Ishikawa (cell line): ENCODE measurements around the gene PTBP3.

Source experiments
- CEBPB ChIP-seq: IDR thresholded peaks from 2 replicates; pipeline ENCODE4 v1.6.1; 2012
- FOXM1 ChIP-seq: IDR thresholded peaks from 2 replicates; pipeline ENCODE4 v1.6.1; 2012; ENCODE audit warnings: low read depth, borderline replicate concordance
- RAD21 ChIP-seq: IDR thresholded peaks from 2 replicates; pipeline ENCODE4 v1.6.1; 2012; ENCODE audit warnings: low read depth
- TAF1 ChIP-seq: IDR thresholded peaks from 2 replicates; pipeline ENCODE4 v1.6.1; 2012; ENCODE audit warnings: low read depth, mild to moderate bottlenecking

GRCh38 chr9:112233769-112234168 is 99.7 kb downstream of the PTBP3 start:
- TF ChIP-seq FOXM1, result no peak
- no peak for TF ChIP-seq RAD21
- no peak for TF ChIP-seq CEBPB
- TF ChIP-seq TAF1, result no peak
